Measurements from ENCODE around the gene PCBP1.
"Not testable (repeated sequence)": the region's sequence is repeated elsewhere in the genome, so short reads cannot be mapped to it uniquely, and the experiment has no call there.

Gene PCBP1

DNA sequence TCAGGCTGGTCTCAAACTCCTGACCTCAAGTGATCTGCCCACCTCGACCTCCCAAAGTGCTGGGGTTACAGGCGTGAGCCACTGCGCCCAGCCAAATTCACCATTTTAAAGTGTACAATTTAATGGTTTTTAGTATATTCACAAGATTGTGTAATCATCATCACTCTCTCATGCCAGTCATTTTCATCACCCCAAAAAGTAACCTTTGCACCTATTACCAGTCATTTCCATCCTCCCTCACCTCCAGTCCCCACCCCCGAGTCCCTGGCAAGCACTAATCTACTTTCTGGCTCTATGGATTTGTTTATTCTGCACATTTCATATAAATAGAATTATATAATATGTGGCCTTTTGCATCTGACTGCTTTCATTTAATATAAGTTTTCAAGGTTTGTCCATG lies 10.8 kb downstream of the PCBP1 start:
- H3K27ac Mint-ChIP-seq: peak overlapping the region; percentile 11
- H3K27me3 Mint-ChIP-seq: no peaks in the 10 kb centered on the region
- peaks cover 28% of the 10 kb centered on the region for H3K4me1 Mint-ChIP-seq
- no peak overlapping the region for H3K4me3 Mint-ChIP-seq
- H3K9me3 Mint-ChIP-seq: peaks cover 2% of the 10 kb centered on the region
- H3K36me3 Mint-ChIP-seq: peaks cover 3% of the 10 kb centered on the region
- ATAC-seq (ENCODE audit: low read depth) (no peak), DNase-seq (ENCODE audit: low spot score in 2 of 2) (no peak)

DNA sequence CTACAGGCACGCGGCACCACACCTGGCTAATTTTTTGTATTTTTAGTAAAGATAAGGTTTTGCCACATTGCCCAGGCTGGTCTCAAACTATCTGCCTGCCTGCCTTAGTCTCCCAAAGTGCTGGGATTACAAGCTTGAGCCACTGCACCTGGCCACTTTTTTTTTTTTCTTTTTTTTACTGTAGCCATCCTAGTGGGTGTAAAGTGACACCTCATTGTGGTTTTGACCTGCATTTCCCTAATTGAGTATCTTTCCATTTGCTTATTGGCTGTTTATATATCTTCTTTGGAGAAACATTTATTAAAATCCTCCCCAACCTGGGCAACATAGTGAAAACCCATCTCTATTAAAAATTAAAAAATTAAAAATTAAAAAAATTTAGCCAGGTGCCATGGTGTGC lies 12.0 kb downstream of the PCBP1 start:
- no peak for DNase-seq (ENCODE audit: low spot score in 2 of 2)
- Mint-ChIP-seq H3K27me3 (no peaks in the 10 kb centered on the region), H3K4me3 (no peak overlapping the region), H3K36me3 (no peaks in the 10 kb centered on the region), H3K9me3 (no peaks in the 10 kb centered on the region), H3K27ac (no peak overlapping the region), H3K4me1 (peaks cover 28% of the 10 kb centered on the region)
- ATAC-seq (ENCODE audit: low read depth): no peak

DNA sequence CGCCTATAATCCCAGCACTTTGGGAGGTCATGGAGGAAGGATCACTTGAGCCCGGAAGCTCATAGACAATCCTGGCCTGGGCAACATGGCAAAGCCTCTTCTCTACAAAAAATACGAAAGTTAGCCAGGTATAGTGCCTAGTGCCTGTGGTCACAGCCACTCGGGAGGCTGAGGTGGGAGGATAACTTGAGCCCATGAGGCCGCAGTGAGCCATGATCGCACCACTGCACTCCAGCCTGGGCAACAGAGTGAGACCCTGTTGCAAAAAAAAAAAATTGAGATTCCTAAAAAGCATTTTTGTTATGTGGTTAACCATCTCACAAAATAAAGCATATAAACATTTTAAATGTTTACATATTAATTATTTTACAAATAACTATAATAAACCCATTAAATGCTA lies 13.9 kb downstream of the PCBP1 start:
- DNase-seq (ENCODE audit: low spot score in 2 of 2) (no peak), ATAC-seq (ENCODE audit: low read depth) (no peak)
- Mint-ChIP-seq H3K27ac (no peak overlapping the region), H3K27me3 (no peaks in the 10 kb centered on the region), H3K4me1 (peaks cover 17% of the 10 kb centered on the region), H3K4me3 (no peak overlapping the region), H3K9me3 (no peaks in the 10 kb centered on the region), H3K36me3 (no peaks in the 10 kb centered on the region)

DNA sequence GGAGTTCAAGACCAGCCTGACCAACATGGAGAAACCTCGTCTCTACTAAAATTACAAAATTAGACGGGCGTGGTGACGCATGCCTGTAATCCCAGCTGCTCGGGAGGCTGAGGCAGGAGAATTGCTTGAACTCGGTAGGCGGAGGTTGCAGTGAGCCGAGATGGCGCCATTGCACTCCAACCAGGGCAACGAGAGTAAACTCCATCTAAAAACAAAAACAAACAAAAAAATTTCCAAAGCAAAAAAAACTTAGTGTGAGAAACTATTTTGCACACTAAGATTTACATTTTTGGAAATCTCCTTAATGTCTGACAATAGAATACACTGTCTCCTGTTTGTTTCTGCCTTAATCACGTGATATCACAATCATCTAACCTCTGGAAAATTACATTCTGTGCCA lies 14.4 kb downstream of the PCBP1 start:
- H3K27ac Mint-ChIP-seq; H3K36me3 Mint-ChIP-seq; H3K27me3 Mint-ChIP-seq; H3K9me3 Mint-ChIP-seq; DNase-seq (ENCODE audit: low spot score in 2 of 2); ATAC-seq (ENCODE audit: low read depth); H3K4me3 Mint-ChIP-seq: not testable (repeated sequence)
- H3K4me1 Mint-ChIP-seq: peaks cover 17% of the 10 kb centered on the region

DNA sequence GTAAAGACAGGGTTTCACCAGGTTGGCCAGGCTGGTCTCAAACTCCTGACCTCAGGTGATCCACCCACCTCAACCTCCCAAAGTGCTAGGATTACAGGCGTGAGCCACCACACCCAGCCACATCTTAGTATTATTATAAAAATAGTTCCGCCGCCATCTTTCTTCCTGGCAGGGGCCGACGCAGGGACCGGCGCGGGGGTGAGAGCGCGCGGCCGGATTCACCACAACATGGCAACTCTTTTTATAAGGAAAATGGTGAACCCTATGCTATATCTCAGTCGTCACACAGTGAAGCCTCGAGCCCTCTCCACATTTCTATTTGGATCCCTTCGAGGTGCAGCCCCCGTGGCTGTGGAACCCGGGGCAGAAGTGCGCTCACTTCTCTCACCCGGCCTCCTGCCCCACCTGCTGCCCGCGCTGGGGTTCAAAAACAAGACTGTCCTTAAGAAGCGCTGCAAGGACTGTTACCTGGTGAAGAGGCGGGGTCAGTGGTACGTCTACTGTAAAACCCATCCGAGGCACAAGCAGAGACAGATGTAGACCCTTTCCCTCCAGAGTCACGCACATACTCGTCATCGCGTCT lies 15.1 kb downstream of the PCBP1 start:
- peak overlapping the region; percentile 31 for H3K4me3 Mint-ChIP-seq
- H3K9me3 Mint-ChIP-seq; DNase-seq (ENCODE audit: low spot score in 2 of 2); H3K36me3 Mint-ChIP-seq; H3K27me3 Mint-ChIP-seq; ATAC-seq (ENCODE audit: low read depth): not testable (repeated sequence)
- H3K27ac Mint-ChIP-seq: peak overlapping the region; percentile 88
- peaks cover 22% of the 10 kb centered on the region for H3K4me1 Mint-ChIP-seq

DNA sequence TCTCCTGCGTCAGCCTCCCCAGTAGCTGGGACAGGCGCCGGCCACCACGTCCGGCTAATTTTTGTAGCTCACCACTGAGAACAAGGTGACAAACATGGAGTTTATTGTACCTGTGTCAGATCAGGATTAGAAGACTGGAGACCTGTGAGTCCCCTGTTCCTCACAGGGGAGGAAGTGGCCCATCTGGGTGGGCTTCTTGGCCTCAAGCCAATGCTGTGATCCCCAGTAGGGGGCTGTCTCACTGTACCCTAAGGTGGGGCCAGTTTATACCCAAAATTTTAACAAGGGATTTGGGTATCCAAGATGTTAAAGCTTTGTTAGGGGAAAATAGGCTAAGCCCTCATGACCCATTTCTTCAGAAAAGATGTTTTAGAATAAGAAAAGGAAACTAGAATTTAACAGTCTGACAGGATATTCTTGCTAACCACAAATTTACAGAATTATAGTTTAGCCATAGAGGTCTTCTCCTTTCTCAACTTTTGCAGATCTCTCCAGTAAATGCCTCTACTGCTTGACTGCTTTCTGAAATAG lies 16.3 kb downstream of the PCBP1 start:
- peak overlapping the region; percentile 81 for H3K4me3 Mint-ChIP-seq
- DNase-seq (ENCODE audit: low spot score in 2 of 2) (no peak), ATAC-seq (ENCODE audit: low read depth) (peak; percentile 56)
- H3K36me3 Mint-ChIP-seq: no peaks in the 10 kb centered on the region
- peaks cover 31% of the 10 kb centered on the region for H3K4me1 Mint-ChIP-seq
- no peaks in the 10 kb centered on the region for H3K9me3 Mint-ChIP-seq
- H3K27me3 Mint-ChIP-seq: no peaks in the 10 kb centered on the region
- peak overlapping the region; percentile 88 for H3K27ac Mint-ChIP-seq

DNA sequence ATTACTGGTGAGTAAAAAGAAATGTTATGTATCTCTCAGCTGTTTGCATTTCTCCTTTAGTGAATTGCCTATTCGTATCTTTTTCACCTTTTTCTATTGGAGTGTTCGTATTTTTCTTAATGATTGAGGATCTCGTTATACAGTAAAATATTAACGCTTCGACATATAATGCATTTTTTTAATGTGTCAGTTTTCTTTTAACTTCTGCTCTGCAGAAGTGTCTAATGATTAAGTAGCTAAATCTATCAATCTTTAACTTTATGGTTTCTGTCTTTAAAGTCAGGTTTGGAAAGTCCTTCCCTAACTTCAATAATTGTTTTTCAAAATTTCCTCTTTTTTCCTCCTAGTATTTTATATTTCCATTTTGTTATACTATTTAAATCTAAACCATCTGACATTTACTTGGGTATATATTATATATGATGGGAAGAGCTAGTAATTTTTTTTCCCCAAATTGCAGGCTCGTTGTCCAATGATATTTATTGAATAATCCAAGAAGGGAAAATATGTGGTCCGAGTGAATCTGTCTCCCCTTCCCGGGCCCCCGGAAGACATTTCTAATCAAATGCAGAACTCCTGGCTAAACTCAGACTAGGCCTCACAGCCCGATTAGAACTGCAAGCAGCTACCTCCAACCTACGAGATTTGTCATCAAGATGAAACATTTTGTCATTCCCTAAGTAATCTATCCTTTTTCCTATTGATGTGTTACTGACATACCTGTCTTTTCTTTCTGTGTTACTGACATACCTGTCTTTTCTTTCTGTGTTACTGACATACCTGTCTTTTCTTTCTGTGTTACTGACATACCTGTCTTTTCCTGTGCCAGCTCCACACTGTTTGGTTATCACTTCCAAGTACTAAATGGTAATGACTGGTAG lies 17.2 kb downstream of the PCBP1 start:
- H3K4me1 Mint-ChIP-seq: peaks cover 33% of the 10 kb centered on the region
- peak; percentile 24 for ATAC-seq (ENCODE audit: low read depth)
- peak overlapping the region; percentile 81 for H3K4me3 Mint-ChIP-seq
- no peaks in the 10 kb centered on the region for H3K27me3 Mint-ChIP-seq
- H3K36me3 Mint-ChIP-seq: no peaks in the 10 kb centered on the region
- DNase-seq (ENCODE audit: low spot score in 2 of 2): peak in 1 of 2 donors; percentile 25
- H3K27ac Mint-ChIP-seq: peak overlapping the region; percentile 88
- no peaks in the 10 kb centered on the region for H3K9me3 Mint-ChIP-seq

DNA sequence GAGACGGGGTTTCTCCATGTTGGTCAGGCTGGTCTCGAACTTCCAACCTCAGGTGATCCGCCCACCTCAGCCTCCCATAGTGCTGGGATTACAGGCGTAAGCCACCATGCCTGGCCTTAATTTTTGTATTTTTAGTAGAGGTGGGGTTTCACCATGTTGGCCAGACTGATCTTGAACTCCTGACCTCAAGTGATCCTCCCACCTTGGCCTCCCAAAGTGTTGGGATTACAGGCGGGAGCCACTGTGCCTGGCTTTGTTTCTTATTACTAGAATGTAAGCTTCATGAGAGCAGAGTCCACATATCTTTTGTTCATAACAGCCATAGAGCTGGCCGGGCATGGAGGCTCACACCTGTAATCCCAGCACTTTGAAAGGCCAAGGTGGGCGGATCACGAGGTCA lies 18.9 kb downstream of the PCBP1 start:
- ATAC-seq (ENCODE audit: low read depth); H3K27me3 Mint-ChIP-seq; H3K27ac Mint-ChIP-seq; DNase-seq (ENCODE audit: low spot score in 2 of 2); H3K4me3 Mint-ChIP-seq; H3K9me3 Mint-ChIP-seq; H3K36me3 Mint-ChIP-seq: not testable (repeated sequence)
- peaks cover 35% of the 10 kb centered on the region for H3K4me1 Mint-ChIP-seq

DNA sequence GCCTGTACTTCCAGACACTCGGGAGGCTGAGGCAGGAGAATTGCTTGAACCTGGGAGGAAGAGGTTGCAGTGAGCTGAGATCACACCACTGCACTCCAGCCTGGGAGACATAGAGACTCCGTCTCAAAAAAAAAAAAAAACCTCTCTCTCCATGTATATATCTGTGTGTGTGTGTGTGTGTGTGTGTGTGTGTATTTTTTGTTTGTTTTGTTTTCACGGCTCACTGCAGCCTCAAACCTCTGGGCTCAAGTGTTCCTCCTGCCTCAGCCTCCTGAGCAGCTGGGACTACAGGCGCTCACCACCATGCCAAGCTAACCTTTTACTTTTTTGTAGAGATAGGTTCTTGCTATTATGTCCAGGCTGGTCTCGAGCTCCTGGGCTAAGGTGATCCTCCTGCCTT lies 23.1 kb downstream of the PCBP1 start:
- H3K36me3 Mint-ChIP-seq: not testable (repeated sequence)
- Mint-ChIP-seq H3K27ac (peak overlapping the region; percentile 96), H3K4me1 (peaks cover 23% of the 10 kb centered on the region)

DNA sequence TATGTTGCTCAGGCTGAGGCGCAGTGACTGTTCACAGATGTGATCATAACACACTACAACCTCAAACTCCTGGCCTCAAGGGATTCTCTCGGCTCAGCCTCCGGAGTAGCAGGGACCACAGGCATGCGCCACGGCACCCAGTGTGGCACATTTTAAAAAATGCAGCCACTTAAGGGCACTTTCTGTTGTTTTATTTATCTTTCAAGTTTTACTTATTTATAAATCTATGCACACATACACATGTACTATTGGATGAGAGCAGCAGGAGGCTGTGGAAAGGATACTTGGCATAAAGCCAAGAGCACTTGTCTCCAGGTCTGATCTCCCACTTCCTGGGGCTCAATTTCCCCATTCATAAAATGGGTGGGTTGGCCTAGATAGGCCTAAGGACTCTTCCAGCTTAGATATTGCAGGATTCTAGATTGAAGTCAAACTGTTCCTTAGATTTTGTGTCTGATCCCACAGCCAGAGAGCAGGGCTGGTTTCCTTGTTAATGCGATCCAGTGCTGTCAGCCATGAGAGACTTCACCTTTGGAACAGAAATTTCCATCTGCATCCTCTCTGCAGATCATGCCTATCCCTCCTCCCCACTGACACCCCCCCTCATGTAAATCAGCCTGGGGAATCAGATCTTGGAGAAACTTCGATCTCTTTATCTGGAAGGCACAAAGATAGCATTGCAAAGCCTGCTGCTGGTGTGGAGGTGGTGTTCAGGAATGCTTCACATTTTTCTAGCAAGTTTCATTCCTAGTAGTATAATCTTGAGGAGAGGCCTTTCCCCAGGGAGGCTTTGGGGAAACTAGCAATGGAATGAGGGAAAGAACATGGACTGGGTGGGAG lies 24.7 kb downstream of the PCBP1 start:
- Mint-ChIP-seq H3K4me1 (peaks cover 28% of the 10 kb centered on the region), H3K27me3 (no peaks in the 10 kb centered on the region), H3K4me3 (no peak overlapping the region), H3K36me3 (no peaks in the 10 kb centered on the region), H3K9me3 (no peaks in the 10 kb centered on the region), H3K27ac (no peak overlapping the region)
- DNase-seq (ENCODE audit: low spot score in 2 of 2): no peak
- ATAC-seq (ENCODE audit: low read depth): no peak

More for the DNA sequence above, 23.1 kb downstream of the PCBP1 start:
- H3K27me3 Mint-ChIP-seq; ATAC-seq (ENCODE audit: low read depth); DNase-seq (ENCODE audit: low spot score in 2 of 2); H3K9me3 Mint-ChIP-seq; H3K4me3 Mint-ChIP-seq: not testable (repeated sequence)

DNA sequence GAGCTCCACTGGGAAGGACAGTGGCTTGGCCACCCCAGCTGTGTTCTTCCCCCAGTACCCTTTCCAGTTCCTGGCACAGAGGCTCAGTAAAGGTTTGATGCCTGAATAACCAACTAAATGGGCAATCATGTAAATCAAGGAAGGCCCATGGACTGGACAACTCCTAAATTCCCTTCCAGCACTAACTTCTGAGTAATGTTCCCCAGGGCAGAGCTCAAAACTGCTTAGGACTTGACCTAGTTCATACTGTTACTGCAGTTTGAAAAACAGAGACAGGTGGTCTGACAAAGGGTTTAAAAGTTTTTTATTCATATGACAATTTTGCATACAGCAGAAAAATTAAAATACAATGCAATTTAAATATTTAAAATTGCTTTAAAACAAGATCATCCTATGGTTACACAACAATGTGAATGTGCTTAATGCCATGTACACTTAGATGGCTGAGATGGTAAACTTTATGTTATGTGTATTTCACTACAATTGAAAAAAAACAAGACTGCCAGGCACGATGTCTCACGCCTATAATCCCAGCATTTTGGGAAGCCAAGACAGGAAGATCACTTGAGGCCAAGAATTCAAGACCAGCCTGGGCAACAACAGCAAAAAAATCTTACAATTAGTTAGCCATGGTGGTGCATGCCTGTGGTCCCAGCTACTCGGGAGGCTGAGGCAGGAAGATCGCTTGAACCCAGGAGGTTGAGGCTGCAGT lies 26.2 kb downstream of the PCBP1 start:
- no peaks in the 10 kb centered on the region for H3K27me3 Mint-ChIP-seq
- H3K27ac Mint-ChIP-seq: no peak overlapping the region
- ATAC-seq (ENCODE audit: low read depth): no peak
- peaks cover 19% of the 10 kb centered on the region for H3K4me1 Mint-ChIP-seq
- H3K36me3 Mint-ChIP-seq: no peaks in the 10 kb centered on the region
- no peak for DNase-seq (ENCODE audit: low spot score in 2 of 2)
- no peaks in the 10 kb centered on the region for H3K9me3 Mint-ChIP-seq
- no peak overlapping the region for H3K4me3 Mint-ChIP-seq

DNA sequence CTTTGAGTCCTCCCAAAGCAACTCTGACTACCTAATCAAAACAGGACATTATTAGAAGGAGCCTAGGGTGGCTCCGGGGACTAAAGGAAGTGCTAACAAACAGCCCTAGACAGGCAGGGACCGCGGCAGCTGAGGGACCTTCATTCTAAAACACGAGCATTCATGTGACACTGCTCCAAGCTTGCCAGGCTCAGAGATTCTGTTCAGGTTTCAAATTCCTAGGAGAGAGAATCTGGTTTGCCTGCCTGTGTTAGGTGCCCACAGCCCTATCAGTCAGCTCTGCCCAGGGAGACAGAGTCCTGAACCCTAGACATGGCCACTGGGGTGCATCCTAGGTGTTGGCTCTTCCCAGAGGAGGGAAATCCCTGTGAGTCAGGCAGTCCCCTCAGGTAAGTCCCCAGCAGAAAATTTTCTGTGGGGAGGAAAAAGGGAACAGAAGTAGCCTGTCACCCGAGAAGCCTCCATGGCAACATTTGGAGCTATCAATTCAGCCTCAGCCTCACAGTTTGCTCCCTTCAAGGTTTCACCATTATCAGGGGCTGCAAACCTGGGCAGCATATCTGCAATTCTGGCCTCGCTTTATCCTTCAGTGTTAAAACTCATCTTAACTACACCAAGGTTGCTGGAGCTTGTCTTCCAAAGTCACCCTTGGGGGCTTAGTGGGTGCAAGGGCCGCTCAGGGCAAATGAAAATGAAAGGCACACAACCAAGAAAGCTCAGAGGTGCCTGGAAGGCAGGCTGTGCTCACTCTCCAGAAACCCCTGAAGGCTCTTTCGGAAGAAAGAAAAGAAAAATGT lies 28.6 kb downstream of the PCBP1 start:
- Mint-ChIP-seq H3K36me3 (no peaks in the 10 kb centered on the region), H3K9me3 (peaks cover 2% of the 10 kb centered on the region), H3K4me3 (no peak overlapping the region), H3K27ac (no peak overlapping the region), H3K27me3 (no peaks in the 10 kb centered on the region), H3K4me1 (peaks cover 25% of the 10 kb centered on the region)
- peak; percentile 49 for ATAC-seq (ENCODE audit: low read depth)
- DNase-seq (ENCODE audit: low spot score in 2 of 2): no peak
